Measurements from ENCODE around the gene WDR89. TPM values are rescaled to one million over a fixed set of nuclear protein-coding genes. Genes with fewer than 3 reads are reported as not detected.

WDR89 gene
- total RNA-seq, 1 experiment from 2014 or later, result 17.4 TPM

- Mint-ChIP-seq H3K4me1 (ENCODE audit: insufficient read depth, unreplicated experiment) (peaks cover 5% of the 10 kb centered on the region), H3K27ac (ENCODE audit: low read depth, unreplicated experiment) (no peak overlapping the region), H3K27me3 (ENCODE audit: insufficient read depth, unreplicated experiment) (no peaks in the 10 kb centered on the region), H3K9me3 (ENCODE audit: unreplicated experiment) (no peaks in the 10 kb centered on the region), H3K36me3 (ENCODE audit: insufficient read depth, unreplicated experiment) (peaks cover 5% of the 10 kb centered on the region), H3K4me3 (ENCODE audit: unreplicated experiment) (no peak overlapping the region)
- no peak for DNase-seq (ENCODE audit: unreplicated experiment)
- TF ChIP-seq, protein P1, sequence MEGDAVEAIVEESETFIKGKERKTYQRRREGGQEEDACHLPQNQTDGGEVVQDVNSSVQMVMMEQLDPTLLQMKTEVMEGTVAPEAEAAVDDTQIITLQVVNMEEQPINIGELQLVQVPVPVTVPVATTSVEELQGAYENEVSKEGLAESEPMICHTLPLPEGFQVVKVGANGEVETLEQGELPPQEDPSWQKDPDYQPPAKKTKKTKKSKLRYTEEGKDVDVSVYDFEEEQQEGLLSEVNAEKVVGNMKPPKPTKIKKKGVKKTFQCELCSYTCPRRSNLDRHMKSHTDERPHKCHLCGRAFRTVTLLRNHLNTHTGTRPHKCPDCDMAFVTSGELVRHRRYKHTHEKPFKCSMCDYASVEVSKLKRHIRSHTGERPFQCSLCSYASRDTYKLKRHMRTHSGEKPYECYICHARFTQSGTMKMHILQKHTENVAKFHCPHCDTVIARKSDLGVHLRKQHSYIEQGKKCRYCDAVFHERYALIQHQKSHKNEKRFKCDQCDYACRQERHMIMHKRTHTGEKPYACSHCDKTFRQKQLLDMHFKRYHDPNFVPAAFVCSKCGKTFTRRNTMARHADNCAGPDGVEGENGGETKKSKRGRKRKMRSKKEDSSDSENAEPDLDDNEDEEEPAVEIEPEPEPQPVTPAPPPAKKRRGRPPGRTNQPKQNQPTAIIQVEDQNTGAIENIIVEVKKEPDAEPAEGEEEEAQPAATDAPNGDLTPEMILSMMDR (IDR thresholded peaks at IDR 0.05; ENCODE audit: unreplicated experiment), result no peak
- intact Hi-C loops (cut with micrococcal nuclease), result no loop called here
- POLR2A ChIA-PET, result interaction anchor here (1.2 to 2.2 kb wide), 2 partner anchors 9 to 10 kb away, joined by 3 to 11 read pairs; partner anchors contain the start of gene WDR89
- BruUV-seq (replicated peaks), result no TSS peak
- CTCF ChIA-PET, result interaction anchor here (0.9 to 2.2 kb wide), 2 partner anchors 118 to 120 kb away, joined by 4 to 8 read pairs; no protein-coding TSS in a partner anchor
Observed at GRCh38 chr14:63652406-63652805, 10.7 kb upstream of the WDR89 start.

GRCh38 chr14:63650256-63650952 lies 8.7 kb upstream of the WDR89 start:
- Mint-ChIP-seq H3K4me3 (ENCODE audit: unreplicated experiment) (no peak overlapping the region), H3K27ac (ENCODE audit: low read depth, unreplicated experiment) (no peak overlapping the region), H3K27me3 (ENCODE audit: insufficient read depth, unreplicated experiment) (no peaks in the 10 kb centered on the region), H3K4me1 (ENCODE audit: insufficient read depth, unreplicated experiment) (no peaks in the 10 kb centered on the region), H3K9me3 (ENCODE audit: unreplicated experiment) (no peaks in the 10 kb centered on the region), H3K36me3 (ENCODE audit: insufficient read depth, unreplicated experiment) (peaks cover 5% of the 10 kb centered on the region)
- TF ChIP-seq, protein P1 (IDR thresholded peaks at IDR 0.05; ENCODE audit: unreplicated experiment), result no peak
- no TSS peak for BruUV-seq (replicated peaks)
- ChIA-PET CTCF (no interaction called here), POLR2A (interaction anchor here (0.6 to 1.1 kb wide), 2 partner anchors 13 to 107 kb away, joined by 3 read pairs; partner anchors contain the start of gene PPP2R5E)
- no peak for DNase-seq (ENCODE audit: unreplicated experiment)
- intact Hi-C loops (cut with micrococcal nuclease), result no loop called here

DNA sequence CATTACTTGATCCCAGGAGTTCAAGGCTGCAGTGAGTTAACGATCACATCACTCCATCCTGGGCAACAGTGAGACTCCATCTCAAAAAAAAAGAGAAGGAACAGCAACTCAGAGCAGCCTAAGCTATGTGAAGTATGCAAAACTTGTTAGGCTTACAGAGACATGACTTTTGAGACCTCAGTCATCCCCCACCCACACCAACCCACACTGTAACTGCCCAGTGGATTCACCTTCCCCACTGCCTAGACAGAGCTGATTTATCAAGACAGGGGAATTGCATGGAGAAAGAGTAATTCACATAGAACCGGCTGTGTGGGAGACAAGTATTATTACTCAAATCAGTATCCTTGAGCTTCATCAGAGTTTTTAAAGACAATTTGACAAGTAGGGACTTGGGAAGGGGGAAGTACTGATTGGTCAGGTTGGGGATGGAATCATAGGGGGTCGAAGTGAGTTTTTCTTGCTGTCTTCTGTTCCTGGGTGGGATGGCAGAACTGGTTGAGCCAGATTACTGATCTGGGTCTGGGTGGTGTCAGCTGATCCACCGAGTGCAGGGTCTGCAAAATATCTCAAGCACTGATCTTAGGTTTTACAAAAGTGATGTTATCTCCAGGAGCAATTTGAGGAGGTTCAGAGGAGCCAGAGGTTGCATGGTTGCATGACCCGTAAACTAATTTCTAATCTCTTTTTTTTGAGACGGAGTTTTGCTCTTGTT lies 6.2 kb upstream of the WDR89 start:
- H3K27ac Mint-ChIP-seq (ENCODE audit: low read depth, unreplicated experiment), result no peak overlapping the region
- intact Hi-C loops (cut with micrococcal nuclease), result no loop called here
- TF ChIP-seq, protein P1 (IDR thresholded peaks at IDR 0.05; ENCODE audit: unreplicated experiment), result no peak
- H3K4me1 Mint-ChIP-seq (ENCODE audit: insufficient read depth, unreplicated experiment), result no peaks in the 10 kb centered on the region
- H3K9me3 Mint-ChIP-seq (ENCODE audit: unreplicated experiment), result no peaks in the 10 kb centered on the region
- no peak for DNase-seq (ENCODE audit: unreplicated experiment)
- H3K27me3 Mint-ChIP-seq (ENCODE audit: insufficient read depth, unreplicated experiment), result no peaks in the 10 kb centered on the region
- ChIA-PET CTCF (interaction anchor here (0.6 to 2.1 kb wide), 4 partner anchors 13 to 259 kb away, joined by 3 to 5 read pairs (median 4); no protein-coding TSS in a partner anchor), POLR2A (interaction anchor here (0.8 kb wide), 1 partner anchor 78 kb away, joined by 4 read pairs; no protein-coding TSS in a partner anchor)
- H3K36me3 Mint-ChIP-seq (ENCODE audit: insufficient read depth, unreplicated experiment), result peaks cover 5% of the 10 kb centered on the region
- BruUV-seq (replicated peaks), result no TSS peak
- H3K4me3 Mint-ChIP-seq (ENCODE audit: unreplicated experiment), result no peak overlapping the region

GRCh38 chr14:63644741-63645140 lies 3.1 kb upstream of the WDR89 start:
- H3K36me3 Mint-ChIP-seq (ENCODE audit: insufficient read depth, unreplicated experiment), result peaks cover 14% of the 10 kb centered on the region
- H3K27ac Mint-ChIP-seq (ENCODE audit: low read depth, unreplicated experiment), result no peak overlapping the region
- ChIA-PET CTCF (interaction anchor here (0.6 to 2.3 kb wide), 5 partner anchors 11 to 100 kb away, joined by 3 to 16 read pairs (median 4); partner anchors contain the start of gene SGPP1), POLR2A (interaction anchor here (1.6 to 1.8 kb wide), 2 partner anchors 10 to 126 kb away, joined by 3 to 7 read pairs; no protein-coding TSS in a partner anchor)
- H3K4me3 Mint-ChIP-seq (ENCODE audit: unreplicated experiment), result no peak overlapping the region
- intact Hi-C loops (cut with micrococcal nuclease), result loop anchor here (5.0 kb wide), 1 partner anchor 102 kb away; the partner anchor contains the start of gene PPP2R5E
- TF ChIP-seq, protein P1 (IDR thresholded peaks at IDR 0.05; ENCODE audit: unreplicated experiment), result no peak
- no TSS peak for BruUV-seq (replicated peaks)
- DNase-seq (ENCODE audit: unreplicated experiment), result peak; percentile 30
- H3K9me3 Mint-ChIP-seq (ENCODE audit: unreplicated experiment), result no peaks in the 10 kb centered on the region
- H3K4me1 Mint-ChIP-seq (ENCODE audit: insufficient read depth, unreplicated experiment), result peaks cover 3% of the 10 kb centered on the region
- H3K27me3 Mint-ChIP-seq (ENCODE audit: insufficient read depth, unreplicated experiment), result no peaks in the 10 kb centered on the region

Data from MCF 10A (cell line).